Stimulated activated CD8-positive, alpha-beta memory T cell treated with anti-CD3 and anti-CD28 coated beads, Interleukin-15, amount 100 ng/mL, for 4 hours (primary cell): Measurements from ENCODE around the gene GMFB.

ENCODE experiments used
- DNase-seq, 2 donors: peaks; one replicate each; pipeline ENCODE4 v3.0.0-alpha.2; 2020; ENCODE audit warnings: low read depth in 2 of 2

GMFB gene

GRCh38 chr14:54425537-54426274 is 63.1 kb downstream of the GMFB start:
- DNase-seq: no peak

GRCh38 chr14:54425068-54425467 is 63.7 kb downstream of the GMFB start:
- DNase-seq: no peak
